SIG-M5 (cell line): ENCODE measurements around the gene SDK1.

ENCODE experiments used
- DNase-seq: peaks from one replicate; lab custom pipeline; 2025; lab: John Stamatoyannopoulos, UW

Gene SDK1

GRCh38 chr7:3415861-3416312 lies 114.8 kb downstream of the SDK1 start:
- no peak for DNase-seq

- no peak for DNase-seq
Observed at GRCh38 chr7:3416453-3416852, 115.4 kb downstream of the SDK1 start.

GRCh38 chr7:3425087-3425486 lies 124.0 kb downstream of the SDK1 start:
- DNase-seq, result no peak

GRCh38 chr7:3426064-3426463 lies 125.0 kb downstream of the SDK1 start:
- no peak for DNase-seq

- DNase-seq, result no peak
Observed at GRCh38 chr7:3427957-3428356, 126.9 kb downstream of the SDK1 start.

GRCh38 chr7:3429981-3430380 lies 128.9 kb downstream of the SDK1 start:
- DNase-seq, result no peak

- DNase-seq, result no peak
Observed at GRCh38 chr7:3430588-3430987, 129.5 kb downstream of the SDK1 start.

GRCh38 chr7:3431306-3431705 lies 130.3 kb downstream of the SDK1 start:
- no peak for DNase-seq

- no peak for DNase-seq
Observed at GRCh38 chr7:3432911-3433310, 131.9 kb downstream of the SDK1 start.

- DNase-seq, result no peak
Observed at GRCh38 chr7:3434611-3435010, 133.6 kb downstream of the SDK1 start.

GRCh38 chr7:3436112-3436511 lies 135.1 kb downstream of the SDK1 start:
- DNase-seq, result no peak

GRCh38 chr7:3436746-3437145 lies 135.7 kb downstream of the SDK1 start:
- no peak for DNase-seq

- DNase-seq, result no peak
Observed at GRCh38 chr7:3437467-3437866, 136.4 kb downstream of the SDK1 start.

GRCh38 chr7:3438352-3438751 lies 137.3 kb downstream of the SDK1 start:
- DNase-seq, result no peak

- no peak for DNase-seq
Observed at GRCh38 chr7:3439333-3440030, 138.4 kb downstream of the SDK1 start.

- no peak for DNase-seq
Observed at GRCh38 chr7:3440509-3440908, 139.5 kb downstream of the SDK1 start.

- no peak for DNase-seq
Observed at GRCh38 chr7:3443716-3444115, 142.7 kb downstream of the SDK1 start.

GRCh38 chr7:3446786-3447185 lies 145.7 kb downstream of the SDK1 start:
- DNase-seq, result no peak

GRCh38 chr7:3451701-3452100 lies 150.6 kb downstream of the SDK1 start:
- DNase-seq, result no peak

GRCh38 chr7:3453398-3453797 lies 152.3 kb downstream of the SDK1 start:
- no peak for DNase-seq

- no peak for DNase-seq
Observed at GRCh38 chr7:3455806-3456595, 154.9 kb downstream of the SDK1 start.

GRCh38 chr7:3459111-3459510 lies 158.1 kb downstream of the SDK1 start:
- no peak for DNase-seq

GRCh38 chr7:3461923-3462322 lies 160.9 kb downstream of the SDK1 start:
- DNase-seq, result no peak

GRCh38 chr7:3463696-3464095 lies 162.6 kb downstream of the SDK1 start:
- DNase-seq, result no peak
